NCI-H345 (cell line): Measurements from ENCODE around the gene PER1.
"Not testable (repeated sequence)": the region's sequence is repeated elsewhere in the genome, so short reads cannot be mapped to it uniquely, and the experiment has no call there.

ENCODE experiments used
- DNase-seq: peaks from one replicate; lab custom pipeline; 2025; lab: John Stamatoyannopoulos, UW

PER1 gene

DNA sequence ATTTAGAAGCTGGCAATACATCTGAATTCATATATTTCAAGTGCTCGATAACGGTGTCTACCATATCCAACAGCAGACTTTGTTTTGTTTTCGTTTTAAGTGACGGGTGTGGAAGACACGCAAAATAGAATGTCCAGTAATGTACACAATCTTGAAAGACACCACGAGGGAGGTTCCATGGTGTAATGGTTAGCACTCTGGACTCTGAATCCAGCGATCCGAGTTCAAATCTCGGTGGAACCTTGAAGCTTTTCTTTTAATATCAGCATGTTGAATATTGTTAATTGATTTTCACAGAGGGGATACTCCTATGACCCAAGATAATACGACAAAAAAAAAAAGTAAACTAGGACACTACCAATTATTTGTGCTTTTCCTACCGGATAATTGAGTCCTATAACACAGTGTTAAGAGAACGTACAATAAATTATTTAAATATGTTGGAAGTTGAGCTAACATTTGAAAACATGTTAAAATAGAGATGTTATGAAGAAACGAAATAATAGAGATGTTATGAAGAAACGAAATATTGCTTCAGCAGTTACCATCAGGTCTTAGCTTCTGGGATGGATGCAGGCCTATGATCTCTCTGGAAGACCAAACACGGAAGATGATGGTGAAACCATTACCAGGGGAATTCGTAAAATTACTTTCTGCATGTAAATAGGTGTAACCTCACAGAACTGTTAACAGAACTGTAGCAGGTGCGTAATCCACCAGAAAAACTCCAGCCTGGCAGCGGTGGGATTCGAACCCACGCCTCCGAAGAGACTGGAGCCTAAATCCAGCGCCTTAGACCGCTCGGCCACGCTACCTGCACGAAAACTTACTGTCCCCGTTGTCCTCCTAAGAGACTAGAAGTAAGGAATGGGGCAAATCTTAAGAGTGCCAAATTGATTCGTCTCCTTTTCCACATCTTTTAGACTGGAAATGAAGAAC is 32.4 kb downstream of the PER1 start:
- peak; percentile 85 for DNase-seq

DNA sequence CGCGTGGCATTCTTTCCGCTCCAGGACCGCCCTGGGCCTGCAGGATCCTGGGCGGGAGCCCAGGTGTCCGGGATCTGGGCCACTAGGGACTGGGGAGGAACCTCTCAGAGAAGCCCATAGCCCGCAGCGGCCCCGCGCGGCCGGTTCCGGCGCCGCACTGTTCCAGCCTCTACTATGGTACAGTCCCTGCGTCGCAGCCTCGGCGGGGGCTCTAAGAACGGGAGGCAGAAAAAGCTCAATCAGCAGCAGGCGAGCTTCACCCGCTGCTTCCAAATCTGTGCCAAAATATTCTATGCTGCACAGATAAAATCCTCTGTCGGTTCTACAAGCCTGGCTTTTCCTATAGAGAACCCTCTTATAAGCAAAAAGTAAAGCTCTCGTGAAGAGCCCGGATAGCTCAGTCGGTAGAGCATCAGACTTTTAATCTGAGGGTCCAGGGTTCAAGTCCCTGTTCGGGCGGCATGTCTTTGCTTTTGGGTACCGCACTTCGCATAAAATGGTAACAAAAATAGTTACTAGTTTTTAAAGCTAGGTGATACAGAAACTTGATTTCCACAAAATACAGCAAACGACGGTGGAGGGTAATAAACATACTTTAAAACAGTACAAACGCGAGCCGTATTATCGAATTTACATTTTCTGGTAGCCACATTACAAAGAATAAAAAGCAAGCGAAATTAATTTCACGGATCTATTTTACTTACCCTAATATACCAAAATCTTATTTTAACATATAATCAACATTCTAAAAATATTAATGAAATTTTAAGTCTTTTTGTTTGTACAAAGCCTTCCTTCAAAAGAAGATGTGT is 33.2 kb downstream of the PER1 start:
- DNase-seq: peak; percentile 88

DNA sequence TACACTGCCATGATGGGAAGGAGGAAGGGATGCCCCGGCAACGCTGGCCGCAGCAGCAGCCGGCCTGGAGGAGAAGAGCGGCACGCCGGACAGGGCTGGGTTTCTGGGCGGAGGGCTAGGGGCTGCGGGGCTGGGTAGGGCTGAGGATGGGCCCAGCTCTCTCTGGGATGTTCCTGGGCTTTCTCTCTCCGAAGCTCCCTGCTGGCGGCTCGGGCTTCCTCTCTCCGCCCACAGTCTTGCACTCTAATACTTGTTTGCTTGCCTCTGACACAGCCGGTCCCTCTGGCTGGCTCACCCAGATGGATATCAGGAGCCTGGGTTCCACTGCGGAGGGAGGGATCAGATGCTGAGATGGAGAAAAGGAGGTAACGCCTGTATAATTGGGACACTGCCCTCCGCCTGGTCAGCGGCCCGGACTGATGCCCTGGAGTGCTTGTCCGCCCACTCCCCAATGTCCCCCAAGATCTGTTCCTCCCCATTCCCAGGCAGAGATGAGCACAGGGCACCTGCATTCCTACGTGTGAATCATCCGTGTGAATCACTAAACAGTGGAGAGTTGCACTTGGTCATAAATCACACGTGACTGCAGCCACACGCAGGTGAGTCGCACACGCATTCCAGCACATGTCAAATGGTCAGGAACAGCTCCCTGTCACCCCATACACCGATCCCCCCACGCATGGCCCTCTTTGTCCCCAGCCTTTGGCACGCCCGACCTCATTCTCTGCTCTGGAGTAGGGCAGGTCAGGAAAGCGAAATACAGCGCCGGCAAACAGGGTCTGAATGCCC is 34.0 kb downstream of the PER1 start, which contains the start of gene ALOXE3:
TSS of gene ALOXE3 (minus strand) at position 535 of the 789 bp plus-strand sequence. CDS start at position 11, 524 bp downstream.
- peak; percentile 10 for DNase-seq

DNA sequence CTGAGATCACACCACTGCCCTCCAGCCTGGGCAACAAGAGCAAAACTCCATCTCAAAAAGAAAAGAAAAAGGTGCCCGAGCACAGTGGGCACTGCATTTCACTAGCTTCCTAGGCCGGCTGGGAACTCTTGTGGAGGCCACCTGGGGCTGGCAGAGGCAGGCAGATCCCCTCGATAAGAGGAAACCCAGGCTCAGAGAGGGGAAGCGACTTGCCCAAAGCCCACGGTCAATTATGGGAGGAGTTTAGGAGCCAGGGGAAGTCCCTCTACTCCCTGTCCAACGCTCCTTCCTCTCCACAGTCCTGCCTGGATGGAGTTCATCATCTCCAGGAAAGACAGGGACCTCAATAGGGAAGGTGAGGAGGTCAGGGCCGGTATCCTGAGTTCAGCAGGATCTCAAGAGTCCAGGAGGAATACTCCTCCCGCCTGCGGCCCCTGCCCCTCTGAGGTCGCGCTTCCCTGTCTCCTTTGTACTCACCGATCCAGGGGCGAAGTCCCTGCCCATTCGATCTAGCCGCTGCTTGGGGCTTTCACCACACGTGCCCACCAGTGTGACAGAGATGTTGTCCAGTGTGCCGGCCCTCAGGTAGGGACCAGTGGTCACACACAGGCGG is 34.7 kb downstream of the PER1 start:
- no peak for DNase-seq

DNA sequence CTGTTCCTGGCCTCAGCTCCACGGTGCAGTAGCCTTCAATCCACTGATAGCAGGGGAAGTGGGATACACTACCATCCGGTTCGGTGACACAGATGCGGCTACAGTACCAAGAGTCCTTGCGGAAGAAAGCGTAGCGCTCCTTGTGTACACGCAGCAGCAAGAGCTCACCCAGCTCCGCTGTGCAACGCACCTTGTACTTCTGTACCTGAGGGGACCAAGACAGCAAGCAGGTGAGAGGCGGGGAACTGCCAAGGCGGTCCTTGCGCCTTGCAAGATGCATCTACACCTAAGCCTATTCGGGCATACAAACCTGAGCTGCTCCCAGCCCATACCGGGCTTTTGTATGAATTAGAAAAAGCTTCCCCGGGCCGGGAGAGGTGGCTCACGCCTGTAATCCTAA is 35.4 kb downstream of the PER1 start:
- no peak for DNase-seq

DNA sequence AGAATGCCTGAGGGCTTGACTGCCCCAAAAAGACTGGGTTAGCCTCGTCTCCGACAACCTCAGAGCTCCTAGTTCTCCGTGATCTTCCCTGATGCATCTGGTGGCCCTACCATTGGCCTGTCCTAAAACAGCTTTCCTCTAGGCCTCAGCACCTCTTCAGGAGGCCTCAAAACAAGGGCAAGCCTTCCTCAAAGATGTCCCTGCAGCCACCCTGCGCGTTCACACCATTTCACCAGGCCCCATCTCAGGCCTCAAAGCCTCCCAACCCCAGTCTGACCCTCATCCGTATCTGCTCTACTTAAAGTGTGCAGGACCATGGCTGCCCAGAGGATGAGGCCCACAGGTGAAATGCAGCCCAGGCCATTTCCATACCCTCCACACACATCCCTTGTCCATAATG is 41.3 kb downstream of the PER1 start:
- DNase-seq: no peak

DNA sequence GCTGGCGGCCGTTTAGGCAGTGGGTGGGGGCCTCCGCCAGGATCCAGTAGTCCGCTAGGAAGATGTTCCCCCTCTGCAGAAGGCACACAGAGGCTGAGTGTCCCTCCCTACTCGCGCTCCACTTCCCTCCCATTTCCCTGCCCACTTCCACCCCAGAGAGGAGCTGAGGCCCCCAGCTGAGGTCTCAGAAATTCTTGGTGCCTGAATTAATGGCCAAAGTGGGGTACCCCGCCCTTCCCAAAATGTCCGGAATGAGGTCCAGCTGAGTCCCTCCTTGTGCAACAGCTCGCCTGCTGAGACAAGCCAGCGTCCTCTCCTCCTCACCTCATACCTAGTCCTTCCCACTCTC is 41.8 kb downstream of the PER1 start:
- no peak for DNase-seq

DNA sequence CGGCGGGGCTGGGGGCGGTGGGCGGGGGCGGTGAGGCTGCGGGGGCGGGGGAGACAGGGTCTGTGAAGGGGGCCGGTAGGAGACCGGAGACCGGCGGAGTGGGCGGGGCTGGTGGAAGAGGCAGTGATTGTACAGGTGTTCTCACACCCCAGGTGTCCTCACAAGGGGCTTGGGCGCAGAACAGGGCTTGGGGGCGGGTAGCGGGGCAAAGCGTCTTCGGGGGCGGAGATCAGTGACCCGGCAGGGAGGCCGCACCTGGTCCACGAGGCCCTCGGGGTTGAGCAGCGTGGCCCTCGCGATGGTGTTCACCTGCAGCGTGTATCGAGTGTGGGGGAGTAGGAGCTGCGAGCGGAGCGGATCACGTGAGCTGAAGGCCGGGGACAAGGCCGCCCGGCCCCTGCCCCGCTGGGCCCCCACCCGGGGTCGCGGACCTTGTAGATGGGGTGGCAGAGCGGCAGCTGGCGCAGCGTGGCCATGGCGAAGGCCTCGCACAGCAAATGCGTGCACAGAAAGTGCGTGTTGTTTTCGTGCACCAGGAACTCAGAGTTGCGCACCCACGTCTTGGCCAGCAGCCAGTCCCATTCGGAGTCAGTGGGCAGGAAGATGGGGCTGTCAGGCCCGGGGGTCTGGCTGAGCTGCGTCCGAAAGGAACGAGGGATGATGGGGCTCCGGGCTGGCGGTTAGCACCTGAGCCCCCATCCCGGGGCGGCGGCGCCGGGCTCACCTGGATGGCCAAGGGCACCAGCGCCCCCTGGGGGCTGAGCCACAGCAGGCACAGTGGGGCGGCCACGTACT is 42.3 kb downstream of the PER1 start:
- peak; percentile 66 for DNase-seq

DNA sequence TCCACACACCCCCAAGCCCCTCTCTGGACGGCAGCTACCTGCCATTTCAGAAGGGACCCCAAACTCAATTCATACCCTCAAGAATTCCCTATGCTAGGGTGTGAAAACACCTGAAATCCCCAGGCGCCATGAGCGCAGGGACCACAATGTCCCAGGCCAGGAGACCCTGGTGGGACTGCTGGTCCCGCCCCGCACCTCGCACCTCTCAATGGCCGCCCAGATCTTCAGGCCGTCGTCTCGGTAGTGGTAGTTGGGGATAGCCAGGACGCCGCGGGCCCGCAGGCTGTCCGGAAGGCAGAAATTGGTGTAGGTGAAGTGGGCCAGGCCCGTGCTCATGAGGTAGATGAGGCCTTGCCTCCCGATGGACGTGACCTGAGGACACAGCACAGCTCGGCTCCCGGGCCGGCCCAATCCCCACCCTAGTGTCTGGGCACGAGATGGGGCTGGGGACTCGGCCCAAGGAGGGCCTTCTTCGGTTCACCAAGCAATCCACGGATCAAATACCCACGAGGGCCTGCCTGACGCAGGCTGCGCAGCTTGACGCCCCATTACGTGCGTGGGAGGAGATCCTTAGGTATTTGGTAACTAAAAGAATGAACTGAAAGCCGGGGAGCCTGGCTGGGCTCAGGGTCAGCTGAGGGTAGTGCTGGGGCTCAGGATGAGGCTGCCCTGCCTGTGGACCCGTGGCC is 43.1 kb downstream of the PER1 start:
- DNase-seq: no peak

DNA sequence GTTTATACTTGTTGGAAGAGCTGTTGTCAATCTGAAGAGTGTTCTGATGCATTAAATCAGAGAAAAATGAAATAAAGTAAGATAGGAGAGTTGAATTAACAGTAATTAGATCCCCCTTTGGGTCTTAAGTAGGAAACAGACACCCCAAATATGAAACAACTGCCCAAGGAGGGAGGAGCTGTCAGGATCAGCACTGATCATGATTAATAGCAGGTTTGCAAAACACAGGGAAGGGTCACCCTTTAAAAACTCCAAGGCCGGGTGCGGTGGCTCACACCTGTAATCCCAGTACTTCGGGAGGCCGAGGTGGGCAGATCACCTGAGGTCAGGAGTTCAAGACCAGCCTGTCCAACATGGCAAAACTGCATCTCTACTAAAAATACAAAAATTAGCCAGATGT is 45.2 kb downstream of the PER1 start:
- not testable (repeated sequence) for DNase-seq

DNA sequence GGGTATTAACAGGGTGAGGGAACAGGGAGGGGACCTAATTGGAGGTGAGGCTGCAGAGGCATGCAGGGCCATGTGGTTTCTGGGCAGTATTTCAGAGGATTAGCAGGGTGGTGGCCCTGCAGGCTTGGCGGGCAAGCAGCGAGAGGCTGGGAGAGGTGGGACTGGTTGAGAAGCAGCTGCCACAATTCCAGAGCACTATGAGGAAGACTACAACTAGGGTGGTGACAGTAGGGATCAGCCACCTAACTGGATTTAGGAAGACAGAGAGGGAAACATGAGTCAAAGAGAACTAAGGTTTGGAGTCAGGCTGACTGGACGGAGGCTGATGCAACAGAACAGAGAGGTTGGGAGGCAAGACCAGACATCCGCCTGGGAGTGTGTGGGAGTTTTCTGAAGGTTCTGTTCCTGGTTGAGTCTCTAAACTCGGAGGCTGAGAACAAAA is 46.2 kb downstream of the PER1 start:
- no peak for DNase-seq

DNA sequence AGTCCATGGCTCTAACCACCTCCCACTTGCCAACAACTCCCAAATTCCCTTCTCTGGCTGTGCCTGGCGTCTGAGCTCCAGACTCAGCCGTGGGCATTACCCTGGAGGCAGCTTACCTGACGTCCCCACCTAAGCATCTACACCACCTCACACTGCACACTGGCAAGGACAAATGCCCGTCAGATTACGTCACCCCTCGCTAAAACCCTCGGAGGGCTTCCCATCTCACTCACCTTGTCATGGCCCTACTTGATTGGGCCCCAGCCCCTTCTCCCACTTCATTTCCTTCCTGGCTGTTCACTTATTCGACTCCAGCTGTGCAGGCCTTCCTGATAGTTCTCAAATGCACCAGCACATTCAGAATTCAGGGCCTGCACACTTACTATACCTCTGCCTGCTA is 47.3 kb downstream of the PER1 start:
- no peak for DNase-seq

DNA sequence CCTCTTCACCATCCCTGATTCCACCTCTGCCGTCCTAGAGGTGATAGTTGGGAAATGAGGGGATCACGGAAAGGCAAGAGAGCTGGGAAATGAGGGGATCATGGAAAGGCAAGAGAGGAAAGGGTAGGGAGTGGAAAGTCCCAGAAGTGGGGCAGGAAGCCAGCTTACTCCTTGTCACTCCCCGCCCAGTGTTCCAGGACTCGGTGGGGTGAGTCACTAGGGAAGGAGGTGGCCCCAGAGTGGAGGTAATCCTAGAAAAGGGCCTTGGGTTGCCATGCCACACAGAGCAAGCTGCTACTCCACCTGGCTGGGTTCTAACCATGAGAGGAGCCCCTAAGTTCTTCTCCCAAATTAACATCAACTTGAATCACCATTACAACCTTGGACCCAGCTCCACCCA is 48.7 kb downstream of the PER1 start:
- no peak for DNase-seq

DNA sequence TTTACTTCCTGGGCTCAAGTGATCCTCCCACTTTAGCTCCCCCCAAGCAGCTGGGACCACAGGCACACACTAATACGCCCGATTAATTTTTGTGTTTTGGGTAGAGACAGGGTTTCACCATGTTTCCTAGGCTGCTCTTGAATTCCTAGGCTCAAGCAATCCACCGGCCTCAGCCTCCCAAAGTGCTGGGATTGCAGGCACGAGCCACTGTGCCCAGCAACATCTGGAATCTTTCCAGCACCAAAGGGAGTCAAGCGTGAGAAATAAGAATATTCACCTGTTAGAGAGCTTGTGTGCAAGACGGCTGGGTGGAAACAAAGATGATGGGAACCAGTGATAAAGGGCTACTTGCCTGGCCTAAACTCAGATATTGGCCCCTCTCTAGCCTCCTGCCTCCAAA is 50.5 kb downstream of the PER1 start:
- no peak for DNase-seq

DNA sequence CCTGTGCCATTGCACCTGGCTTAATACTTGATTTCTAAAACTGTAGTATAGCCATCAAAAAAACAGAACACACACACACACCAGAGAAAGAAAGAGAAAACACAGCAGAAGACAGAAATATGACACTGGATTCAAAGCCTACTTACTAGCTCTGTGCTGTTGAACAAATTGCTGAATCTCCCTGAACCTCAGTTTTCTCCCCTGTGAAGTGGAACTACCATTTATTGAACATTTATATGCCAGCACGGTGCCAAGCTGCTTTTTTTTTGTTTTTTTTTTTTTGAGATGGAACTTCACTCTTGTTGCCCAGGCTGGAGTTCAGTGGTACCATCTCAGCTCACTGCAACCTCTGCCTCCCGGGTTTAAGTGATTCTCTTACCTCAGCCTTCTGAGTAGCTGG is 51.4 kb downstream of the PER1 start:
- DNase-seq: no peak

DNA sequence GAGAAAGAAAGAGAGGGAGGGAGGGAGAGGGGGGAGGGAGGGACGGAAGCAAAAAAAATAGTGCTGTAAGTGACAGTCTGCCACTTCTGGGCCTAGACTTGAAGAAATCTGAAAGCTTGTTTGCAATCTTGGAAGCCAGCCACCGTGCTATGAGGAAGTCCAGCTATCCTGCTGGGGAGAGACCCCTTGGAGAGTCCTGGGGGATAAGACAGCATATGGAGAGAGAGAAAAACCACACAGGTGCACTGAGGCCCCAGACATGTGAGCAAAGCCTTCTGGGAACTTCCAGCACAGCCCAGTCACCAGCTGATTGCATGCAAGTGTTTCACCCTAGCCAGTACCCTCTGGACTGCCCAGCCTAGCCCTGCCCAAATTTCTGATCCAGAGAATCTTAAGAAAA is 52.1 kb downstream of the PER1 start:
- DNase-seq: no peak

DNA sequence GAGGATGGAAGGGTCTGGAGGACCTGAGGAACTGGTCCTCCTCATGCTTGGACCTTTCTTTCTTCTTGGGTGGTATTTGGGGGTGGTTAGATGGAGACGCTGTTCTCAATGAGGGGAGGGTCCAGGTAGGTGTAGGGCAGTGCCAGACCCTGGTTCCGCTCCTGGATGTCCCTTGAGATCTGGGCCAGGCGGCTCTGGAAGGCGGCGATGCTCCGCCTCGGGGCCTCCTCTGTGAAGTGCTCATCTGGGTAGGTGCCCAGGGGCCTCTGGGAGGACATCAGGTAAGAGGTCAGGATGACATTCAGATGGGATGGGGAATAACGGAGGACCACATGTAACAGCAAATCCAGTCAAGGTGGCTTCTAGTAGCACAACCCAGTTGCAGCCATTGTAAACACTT is 55.7 kb downstream of the PER1 start:
- DNase-seq: no peak

DNA sequence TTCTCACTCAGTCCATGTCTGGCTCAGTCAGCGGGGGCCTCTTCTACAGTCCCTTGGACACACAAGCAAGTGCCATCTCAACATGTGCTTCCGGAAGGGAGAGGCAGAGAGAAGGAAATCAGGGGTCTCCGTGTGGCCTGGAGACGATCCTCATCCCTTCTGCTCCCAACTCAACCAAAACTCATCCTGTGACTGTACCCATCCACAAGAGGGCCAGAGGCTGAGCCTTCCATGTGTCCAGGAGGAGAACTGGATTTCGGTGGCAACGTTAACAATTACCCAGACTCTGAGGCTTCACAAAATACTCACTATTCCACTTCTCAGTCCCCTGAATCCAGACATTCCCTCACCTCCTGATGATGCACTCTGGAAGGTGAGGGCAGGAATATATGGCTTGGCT is 56.8 kb downstream of the PER1 start:
- DNase-seq: no peak

DNA sequence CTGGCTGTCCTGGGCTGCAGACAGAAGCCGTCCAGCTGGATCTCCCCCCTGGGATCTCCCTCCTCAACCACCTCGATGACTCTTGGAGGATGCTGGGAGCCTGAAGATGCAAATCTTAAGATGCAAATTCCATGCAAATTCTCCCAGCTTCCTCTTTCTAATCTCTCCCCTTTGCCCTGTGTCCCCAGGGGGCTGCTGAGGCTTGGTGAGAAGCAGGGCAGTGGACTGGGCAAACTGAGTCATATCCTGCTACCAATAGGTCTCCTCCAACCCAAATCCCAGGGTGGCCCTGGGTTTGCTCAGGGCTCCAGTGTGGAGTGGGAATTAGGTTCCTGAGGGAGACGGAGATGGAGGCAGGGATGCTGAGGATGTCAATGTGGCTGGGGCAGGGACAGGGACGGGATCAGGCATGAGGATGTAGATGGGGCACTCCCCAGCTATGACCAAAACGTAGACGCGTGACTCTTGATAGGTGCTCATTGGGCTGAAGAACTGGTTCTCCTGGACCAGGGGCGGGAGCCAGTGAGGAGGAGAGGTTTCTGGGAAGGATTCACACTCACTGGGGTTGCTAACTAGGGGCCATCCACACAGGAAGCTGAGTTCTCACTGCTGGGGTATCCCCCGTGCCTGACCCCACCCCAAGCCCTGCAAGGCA is 61.0 kb downstream of the PER1 start:
- DNase-seq: no peak
